Neuronal stem cell (in vitro differentiated cells): ENCODE results near the gene ARHGAP29.

Source experiments
- DNase-seq: peaks from one replicate; pipeline ENCODE4 v3.0.0-alpha.2; 2013; ENCODE audit warnings: low spot score
- H2AFZ ChIP-seq: one replicate; pipeline ENCODE4 v1.6.1; 2013; ENCODE audit warnings: mild to moderate bottlenecking, low read length, inconsistent platforms
- H2AK5ac ChIP-seq: 2 replicates; pipeline ENCODE4 v1.6.1; 2013; ENCODE audit warnings: low read depth, mild to moderate bottlenecking, inconsistent platforms, low read length, moderate library complexity, mixed read lengths
- H2BK120ac ChIP-seq: 2 replicates; pipeline ENCODE4 v1.6.1; 2013; ENCODE audit warnings: low read depth, mild to moderate bottlenecking, inconsistent platforms, low read length, moderate library complexity, mixed read lengths
- H2BK12ac ChIP-seq: one replicate; pipeline ENCODE4 v1.6.1; 2013; ENCODE audit warnings: low read length, inconsistent platforms
- H2BK15ac ChIP-seq: 2 replicates; pipeline ENCODE4 v1.6.1; 2013; ENCODE audit warnings: mild to moderate bottlenecking, low read length, inconsistent platforms, mixed read lengths
- H2BK5ac ChIP-seq: one replicate; pipeline ENCODE4 v1.6.1; 2013; ENCODE audit warnings: inconsistent platforms, mild to moderate bottlenecking, low read length, moderate library complexity
- H3K14ac ChIP-seq: one replicate; pipeline ENCODE4 v1.6.1; 2013; ENCODE audit warnings: low read length, inconsistent platforms
- H3K18ac ChIP-seq: 2 replicates; pipeline ENCODE4 v1.6.1; 2013; ENCODE audit warnings: low read length, inconsistent platforms
- H3K23ac ChIP-seq: 2 replicates; pipeline ENCODE4 v1.6.1; 2013; ENCODE audit warnings: low read depth, mild to moderate bottlenecking, mixed read lengths, low read length, inconsistent platforms; ENCODE audit not compliant: poor library complexity
- H3K27ac ChIP-seq: replicated peaks from 3 replicates; pipeline ENCODE4 v1.5.1; 2013; ENCODE audit warnings: low read length, inconsistent platforms
- H3K27me3 ChIP-seq, 3 experiments: 2 replicates each; pipeline ENCODE4 v1.6.1; 2013; ENCODE audit warnings: low read length in 3 of 3, mild to moderate bottlenecking in 2 of 3, inconsistent platforms in 1 of 3, low read depth in 1 of 3, mixed read lengths in 1 of 3, moderate library complexity in 1 of 3; ENCODE audit not compliant: control insufficient read depth in 3 of 3, insufficient read depth in 3 of 3
- H3K36me3 ChIP-seq, 2 donors: replicated peaks in 1 of 2; 2 replicates each; pipeline ENCODE4 v1.6.1; 2013; ENCODE audit warnings: low read length in 2 of 2; ENCODE audit not compliant: control insufficient read depth in 2 of 2, insufficient read depth in 2 of 2
- H3K4ac ChIP-seq: 2 replicates; pipeline ENCODE4 v1.6.1; 2013; ENCODE audit warnings: inconsistent platforms, mild to moderate bottlenecking, low read length, moderate library complexity
- H3K4me1 ChIP-seq, 2 donors: 1 replicate in 1 of 2; 2 replicates in 1 of 2; pipeline ENCODE4 v1.6.1; 2013; ENCODE audit warnings: low read length in 2 of 2, low read depth in 1 of 2; ENCODE audit not compliant: control insufficient read depth in 2 of 2, insufficient read depth in 1 of 2
- H3K4me2 ChIP-seq: one replicate; pipeline ENCODE4 v1.6.1; 2013; ENCODE audit warnings: mild to moderate bottlenecking, low read length, inconsistent platforms; ENCODE audit not compliant: insufficient read depth, poor library complexity, severe bottlenecking
- H3K4me3 ChIP-seq, 2 donors: 2 replicates each; pipeline ENCODE4 v1.5.1; 2013; ENCODE audit warnings: low read length in 2 of 2, mild to moderate bottlenecking in 2 of 2, inconsistent platforms in 1 of 2, moderate library complexity in 1 of 2
- H3K79me1 ChIP-seq: one replicate; pipeline ENCODE4 v1.6.1; 2013; ENCODE audit warnings: low read depth, mild to moderate bottlenecking, inconsistent platforms, low read length, moderate library complexity
- H3K9ac ChIP-seq: one replicate; pipeline ENCODE4 v1.6.1; 2013; ENCODE audit warnings: mild to moderate bottlenecking, low read depth, low read length, inconsistent platforms; ENCODE audit not compliant: poor library complexity
- H3K9me3 ChIP-seq, 2 donors: replicated peaks in 1 of 2; 2 replicates each; pipeline versions ENCODE3 to v1.6.1; 2013; ENCODE audit warnings: low read length in 2 of 2, mild to moderate bottlenecking in 2 of 2, inconsistent platforms in 1 of 2, low read depth in 1 of 2, mixed read lengths in 1 of 2, moderate library complexity in 1 of 2; ENCODE audit not compliant: control insufficient read depth in 2 of 2, insufficient read depth in 1 of 2
- H4K8ac ChIP-seq: one replicate; pipeline ENCODE4 v1.6.1; 2013; ENCODE audit warnings: low read depth, mild to moderate bottlenecking, inconsistent platforms, low read length, moderate library complexity
- H4K91ac ChIP-seq: one replicate; pipeline ENCODE4 v1.6.1; 2013; ENCODE audit warnings: low read length, low read depth, mild to moderate bottlenecking, inconsistent platforms; ENCODE audit not compliant: poor library complexity
- WGBS, 2 donors: extraction: QIAGEN DNeasy Blood & Tissue Kit; methylation state at CpG; one replicate each; pipeline ENCODE4 v1.1.7; 2013; ENCODE audit warnings: missing lambda C conversion rate in 2 of 2, mixed read lengths in 1 of 2; ENCODE audit not compliant: insufficient read length in 2 of 2, insufficient replicate concordance in 1 of 2; ENCODE audit errors: extremely low coverage in 2 of 2; 5-methylcytosine and 5-hydroxymethylcytosine counted together

Gene ARHGAP29

DNA sequence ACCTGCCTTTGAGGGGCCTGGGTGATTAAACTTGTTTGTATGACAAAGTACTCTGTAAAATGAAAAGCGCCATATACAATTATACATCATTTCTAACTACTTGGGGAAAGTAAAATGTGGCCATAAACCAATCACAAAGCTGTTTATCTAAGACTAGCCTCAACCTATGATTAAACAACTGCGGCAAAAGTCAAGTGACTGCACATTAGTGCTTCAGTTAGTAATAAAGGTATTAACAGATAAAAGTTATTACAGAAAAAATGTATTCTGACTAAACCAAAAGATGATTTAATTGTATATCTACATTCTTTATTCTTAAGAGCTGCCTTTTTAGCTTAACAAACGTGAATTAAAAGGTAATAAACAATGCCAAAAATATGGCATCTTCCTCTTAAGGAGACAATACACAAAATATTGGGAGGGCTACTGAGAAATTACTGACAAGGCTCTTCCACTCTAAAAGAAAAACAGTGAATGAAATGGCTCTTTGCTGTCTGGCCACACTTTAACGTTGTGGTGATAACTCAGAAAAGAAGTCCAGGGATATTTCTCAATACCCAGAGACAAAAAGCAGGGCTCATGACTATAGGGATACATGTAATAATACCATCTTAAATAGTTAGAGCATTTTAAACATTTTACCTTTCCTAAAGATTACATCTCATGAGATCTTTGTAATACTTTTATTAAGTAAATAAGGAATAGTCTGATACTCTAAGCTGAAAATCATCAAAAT, 8.6 kb downstream of the ARHGAP29 start:
- Histone ChIP-seq H4K91ac (no peak overlapping the region), H3K18ac (no peak overlapping the region), H2BK15ac (no peak overlapping the region), H3K79me1 (no peaks in the 10 kb centered on the region), H3K4me2 (no peak overlapping the region), H3K4me1 (no peaks in the 10 kb centered on the region), H3K27me3 (no peaks in the 10 kb centered on the region), H3K9ac (no peak overlapping the region), H2AFZ (no peak overlapping the region), H3K4me3 (no peak overlapping the region), H3K36me3 (no peaks in the 10 kb centered on the region), H3K9me3 (no peaks in the 10 kb centered on the region), H2BK12ac (no peak overlapping the region), H2AK5ac (no peak overlapping the region), H3K4ac (no peak overlapping the region), H2BK120ac (no peak overlapping the region), H3K23ac (no peak overlapping the region), H3K14ac (no peak overlapping the region), H3K27ac (no peak overlapping the region), H2BK5ac (no peak overlapping the region), H4K8ac (no peak overlapping the region)
- no peak for DNase-seq
- no CpG with 5 or more reads among the region's 4 CpGs for WGBS, 2 donors

DNA sequence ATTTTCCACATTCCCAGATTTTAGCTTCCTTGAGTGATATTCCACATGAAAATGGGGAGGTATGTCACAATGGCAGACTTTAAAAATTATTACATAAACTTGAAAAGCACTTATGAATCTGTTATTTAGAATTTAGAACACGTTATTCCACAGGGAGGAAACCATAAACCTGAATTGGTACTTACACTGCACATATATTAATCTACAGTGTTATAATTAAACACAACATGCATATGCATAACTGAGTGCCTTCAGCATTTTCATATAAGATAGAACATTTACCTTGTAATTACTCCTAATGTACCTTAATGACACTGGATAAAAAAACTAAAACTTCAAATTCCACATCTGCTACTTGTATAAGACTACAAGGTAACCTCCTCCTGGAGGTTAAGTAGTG, 9.8 kb downstream of the ARHGAP29 start:
- H3K14ac ChIP-seq, result no peak overlapping the region
- H3K9ac ChIP-seq, result no peak overlapping the region
- no peak overlapping the region for H2BK15ac ChIP-seq
- no peak overlapping the region for H3K4ac ChIP-seq
- H3K23ac ChIP-seq, result no peak overlapping the region
- H2AFZ ChIP-seq, result no peak overlapping the region
- no peak overlapping the region for H2BK120ac ChIP-seq
- H3K4me1 ChIP-seq, result no peaks in the 10 kb centered on the region
- no peak for DNase-seq
- H3K27me3 ChIP-seq, result no peaks in the 10 kb centered on the region
- no peaks in the 10 kb centered on the region for H3K79me1 ChIP-seq
- H2BK12ac ChIP-seq, result no peak overlapping the region
- no peak overlapping the region for H2BK5ac ChIP-seq
- H4K8ac ChIP-seq, result no peak overlapping the region
- no peaks in the 10 kb centered on the region for H3K36me3 ChIP-seq
- no CpG with 5 or more reads among the region's 1 CpG for WGBS, 2 donors
- no peaks in the 10 kb centered on the region for H3K9me3 ChIP-seq
- no peak overlapping the region for H4K91ac ChIP-seq
- no peak overlapping the region for H3K18ac ChIP-seq
- no peak overlapping the region for H2AK5ac ChIP-seq
- no peak overlapping the region for H3K4me3 ChIP-seq
- H3K27ac ChIP-seq, result no peak overlapping the region
- no peak overlapping the region for H3K4me2 ChIP-seq

DNA sequence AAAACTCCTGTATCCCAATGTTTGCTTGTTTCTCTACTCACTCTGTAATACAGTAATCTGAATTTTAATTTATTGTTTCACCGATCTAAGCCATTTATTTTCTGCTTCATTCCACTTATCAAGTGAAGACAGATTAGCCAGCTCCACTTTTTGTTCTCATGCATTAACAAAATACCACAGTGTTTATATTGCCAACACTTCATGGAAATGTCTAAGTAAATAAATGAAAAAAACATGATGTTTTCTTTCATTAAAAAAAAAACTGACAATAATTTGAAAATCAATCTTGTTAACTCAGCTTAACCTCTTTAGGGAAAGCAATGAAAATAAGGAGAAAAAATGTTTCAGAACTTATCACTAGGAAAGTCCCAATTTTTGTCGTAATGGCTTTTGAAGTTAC, 11.5 kb downstream of the ARHGAP29 start:
- no peaks in the 10 kb centered on the region for H3K9me3 ChIP-seq

DNA sequence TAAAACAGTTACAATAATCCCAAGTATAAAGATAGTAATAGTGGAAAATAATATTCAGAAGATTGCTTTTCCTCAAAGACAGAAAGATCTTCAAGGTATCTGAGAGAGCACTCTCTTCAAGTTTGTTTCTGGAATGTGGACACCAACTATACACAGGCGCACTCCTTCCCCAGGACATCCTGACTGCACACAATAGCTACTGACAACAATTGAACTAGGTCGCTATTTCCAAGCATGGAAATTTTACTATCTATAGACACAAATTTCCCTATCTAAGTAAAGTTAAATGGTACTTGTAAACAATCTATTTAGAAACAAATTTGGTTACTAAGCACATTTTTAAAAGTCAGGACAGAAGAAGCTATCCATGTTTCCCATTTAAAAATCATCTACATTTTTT, 19.1 kb downstream of the ARHGAP29 start:
- Histone ChIP-seq H2BK15ac (no peak overlapping the region), H2AFZ (no peak overlapping the region), H2BK120ac (no peak overlapping the region), H4K8ac (no peak overlapping the region), H2BK12ac (no peak overlapping the region), H3K4ac (no peak overlapping the region), H3K9me3 (peaks cover 0 to 3% of the 10 kb centered on the region in 2 donors), H4K91ac (no peak overlapping the region), H3K18ac (no peak overlapping the region), H3K27ac (no peak overlapping the region), H3K79me1 (no peaks in the 10 kb centered on the region), H3K9ac (no peak overlapping the region), H3K4me2 (no peak overlapping the region), H2AK5ac (no peak overlapping the region), H3K23ac (no peak overlapping the region), H3K4me3 (no peak overlapping the region), H3K27me3 (no peaks in the 10 kb centered on the region), H3K14ac (no peak overlapping the region), H3K36me3 (peaks cover 0 to 9% of the 10 kb centered on the region in 2 donors), H2BK5ac (no peak overlapping the region), H3K4me1 (peaks cover 0 to 2% of the 10 kb centered on the region in 2 donors)
- WGBS, 2 donors, result no CpG with 5 or more reads among the region's 2 CpGs
- no peak for DNase-seq

More for the DNA sequence above, 11.5 kb downstream of the ARHGAP29 start:
- no peak overlapping the region for H2BK5ac ChIP-seq
- H3K27me3 ChIP-seq, result no peaks in the 10 kb centered on the region
- no peak overlapping the region for H3K18ac ChIP-seq
- no peaks in the 10 kb centered on the region for H3K79me1 ChIP-seq
- no peak overlapping the region for H3K4me3 ChIP-seq
- H3K4me1 ChIP-seq, result no peaks in the 10 kb centered on the region
- WGBS, 2 donors, result no CpG with 5 or more reads among the region's 2 CpGs
- no peak overlapping the region for H2BK12ac ChIP-seq
- H2BK15ac ChIP-seq, result no peak overlapping the region
- H2AK5ac ChIP-seq, result no peak overlapping the region
- H2BK120ac ChIP-seq, result no peak overlapping the region
- no peak overlapping the region for H3K9ac ChIP-seq
- H3K4ac ChIP-seq, result no peak overlapping the region
- H3K14ac ChIP-seq, result no peak overlapping the region
- DNase-seq, result no peak
- no peak overlapping the region for H4K8ac ChIP-seq
- H4K91ac ChIP-seq, result no peak overlapping the region
- H3K36me3 ChIP-seq, result no peaks in the 10 kb centered on the region
- no peak overlapping the region for H3K4me2 ChIP-seq
- H3K27ac ChIP-seq, result no peak overlapping the region
- no peak overlapping the region for H2AFZ ChIP-seq
- H3K23ac ChIP-seq, result no peak overlapping the region
